HepG2 (cell line): ENCODE results near the gene TFAP2A. TPM values are rescaled to one million over a fixed set of nuclear protein-coding genes. Genes with fewer than 3 reads are reported as not detected.

Experiments used
- AKAP8 ChIP-seq: sonication (generic); formaldehyde crosslinking; IDR thresholded peaks from 2 replicates; pipeline ENCODE4 v1.5.1; 2020; ENCODE audit warnings: mild to moderate bottlenecking, missing genetic modification reagents
- BRD4 ChIP-seq: sonication (generic); formaldehyde crosslinking; IDR thresholded peaks from 2 replicates; pipeline ENCODE4 v1.4.0; 2020; ENCODE audit warnings: missing genetic modification reagents
- EEA1 ChIP-seq: sonication (generic); formaldehyde crosslinking; IDR thresholded peaks from 2 replicates; pipeline ENCODE4 v1.5.1; 2020; ENCODE audit warnings: mild to moderate bottlenecking, missing genetic modification reagents, borderline replicate concordance
- FOXJ3 ChIP-seq: sonication (generic); formaldehyde crosslinking; IDR thresholded peaks from 2 replicates; pipeline ENCODE4 v1.4.0; 2020; ENCODE audit warnings: missing genetic modification reagents, mild to moderate bottlenecking, borderline replicate concordance
- GABPA ChIP-seq, 2 experiments: IDR thresholded peaks; 2 replicates each; pipeline ENCODE4 v1.6.1; 2011 to 2016; ENCODE audit warnings: low read depth in 2 of 2, low read length in 1 of 2, missing biosample characterization in 1 of 2, missing genetic modification characterization in 1 of 2
- HCFC1 ChIP-seq: fragments of 150-350 bp; IDR thresholded peaks from 2 replicates; pipeline ENCODE4 v1.6.1; 2014; ENCODE audit warnings: low read depth, low read length
- HIVEP1 ChIP-seq: sonication (generic); formaldehyde crosslinking; IDR thresholded peaks from 2 replicates; pipeline ENCODE4 v1.4.0; 2020; ENCODE audit warnings: mild to moderate bottlenecking, missing genetic modification reagents
- HNRNPLL ChIP-seq: fragments of 200-400 bp; formaldehyde crosslinking; IDR thresholded peaks from 2 replicates; pipeline ENCODE4 v1.6.1; 2017; ENCODE audit warnings: mild to moderate bottlenecking, low read depth, low read length; ENCODE audit not compliant: poor library complexity, severe bottlenecking
- NCOA2 ChIP-seq: sonication (generic); formaldehyde crosslinking; IDR thresholded peaks from 2 replicates; pipeline ENCODE4 v1.8.0; 2022; ENCODE audit warnings: inconsistent platforms
- SIN3A ChIP-seq: IDR thresholded peaks from 2 replicates; pipeline ENCODE4 v1.6.1; 2011; ENCODE audit warnings: low read depth, mild to moderate bottlenecking, control low read depth, low read length, borderline replicate concordance
- ZFP1 ChIP-seq: IDR thresholded peaks from 2 replicates; pipeline ENCODE4 v1.6.1; 2016
- ZFP36 ChIP-seq: fragments of 150-350 bp; IDR thresholded peaks from 2 replicates; pipeline ENCODE4 v1.6.1; 2018; ENCODE audit warnings: borderline replicate concordance, low read length, low read depth; ENCODE audit not compliant: partially characterized antibody
- ZFP36L2 ChIP-seq: sonication (generic); formaldehyde crosslinking; IDR thresholded peaks from 2 replicates; pipeline ENCODE4 v1.4.0; 2020; ENCODE audit warnings: missing genetic modification reagents
- ZFP82 ChIP-seq: sonication (generic); formaldehyde crosslinking; IDR thresholded peaks from 2 replicates; pipeline ENCODE4 v1.5.1; 2020; ENCODE audit warnings: mild to moderate bottlenecking, missing genetic modification reagents, borderline replicate concordance
- ZMYM3 ChIP-seq: sonication (generic); formaldehyde crosslinking; IDR thresholded peaks from 2 replicates; pipeline ENCODE4 v1.5.1; 2020; ENCODE audit warnings: mild to moderate bottlenecking, missing genetic modification reagents
- ZNF101 ChIP-seq: sonication (generic); formaldehyde crosslinking; IDR thresholded peaks from 2 replicates; pipeline ENCODE4 v1.4.0; 2020; ENCODE audit warnings: mild to moderate bottlenecking, low read depth, missing genetic modification reagents, borderline replicate concordance
- ZNF253 ChIP-seq: sonication (generic); formaldehyde crosslinking; IDR thresholded peaks from 2 replicates; pipeline ENCODE4 v1.8.0; 2022; ENCODE audit warnings: mild to moderate bottlenecking, missing genetic modification reagents, borderline replicate concordance
- ZNF33B ChIP-seq: sonication (generic); formaldehyde crosslinking; IDR thresholded peaks from 2 replicates; pipeline ENCODE4 v1.5.1; 2020; ENCODE audit warnings: mild to moderate bottlenecking, missing genetic modification reagents
- ZNF775 ChIP-seq: sonication (generic); formaldehyde crosslinking; IDR thresholded peaks from 2 replicates; pipeline ENCODE4 v1.4.0; 2020; ENCODE audit warnings: missing genetic modification reagents, mild to moderate bottlenecking, moderate library complexity, borderline replicate concordance
- ZNF788 ChIP-seq: sonication (generic); formaldehyde crosslinking; IDR thresholded peaks from 2 replicates; pipeline ENCODE4 v1.5.0; 2020; ENCODE audit warnings: mild to moderate bottlenecking, missing genetic modification reagents, borderline replicate concordance
- polyA plus RNA-seq, 8 experiments: library from polyadenylated mRNA; depleted of rRNA in 3 of 8; stranded (reverse) in 7 of 8; unstranded in 1 of 8; fragments of >200 nt; fragmentation: Illumina TruSeq in 4 of 8; extraction: Trizol in 4 of 8; gene quantifications; 2 replicates each; pipeline versions ENCODE4 v1.2.1 to v1.2.3, GENCODE V29; 2011 to 2016; ENCODE audit warnings: low read depth in 4 of 8, missing spikeins in 1 of 8, mixed read lengths in 1 of 8; ENCODE audit not compliant: insufficient read depth in 1 of 8
- total RNA-seq, 5 experiments: library from RNA; depleted of rRNA; stranded (reverse); fragments of >200 nt; fragmentation: Illumina TruSeq; extraction: Trizol; gene quantifications; 2 replicates each; pipeline ENCODE4 v1.2.3, GENCODE V29; 2016; ENCODE audit warnings: low read depth in 1 of 5
- TF ChIP-seq, protein P1 (sequence below): sonication (generic); formaldehyde crosslinking; IDR thresholded peaks from 2 replicates; pipeline ENCODE4 v1.5.0; 2020; ENCODE audit warnings: mild to moderate bottlenecking, missing genetic modification reagents, moderate library complexity
- TF ChIP-seq, protein P2 (sequence below): sonication (generic); formaldehyde crosslinking; IDR thresholded peaks from 2 replicates; pipeline ENCODE4 v1.4.0; 2020; ENCODE audit warnings: missing genetic modification reagents
- TF ChIP-seq, protein P3 (sequence below): IDR thresholded peaks from 2 replicates; pipeline ENCODE4 v1.6.1; 2018; ENCODE audit warnings: missing genetic modification reagents

Gene TFAP2A
- total and polyA plus RNA-seq, 2 of the 13 experiments (the other 11 are each of a cell fraction or from before 2014, with no cell fraction given) = not detected

DNA sequence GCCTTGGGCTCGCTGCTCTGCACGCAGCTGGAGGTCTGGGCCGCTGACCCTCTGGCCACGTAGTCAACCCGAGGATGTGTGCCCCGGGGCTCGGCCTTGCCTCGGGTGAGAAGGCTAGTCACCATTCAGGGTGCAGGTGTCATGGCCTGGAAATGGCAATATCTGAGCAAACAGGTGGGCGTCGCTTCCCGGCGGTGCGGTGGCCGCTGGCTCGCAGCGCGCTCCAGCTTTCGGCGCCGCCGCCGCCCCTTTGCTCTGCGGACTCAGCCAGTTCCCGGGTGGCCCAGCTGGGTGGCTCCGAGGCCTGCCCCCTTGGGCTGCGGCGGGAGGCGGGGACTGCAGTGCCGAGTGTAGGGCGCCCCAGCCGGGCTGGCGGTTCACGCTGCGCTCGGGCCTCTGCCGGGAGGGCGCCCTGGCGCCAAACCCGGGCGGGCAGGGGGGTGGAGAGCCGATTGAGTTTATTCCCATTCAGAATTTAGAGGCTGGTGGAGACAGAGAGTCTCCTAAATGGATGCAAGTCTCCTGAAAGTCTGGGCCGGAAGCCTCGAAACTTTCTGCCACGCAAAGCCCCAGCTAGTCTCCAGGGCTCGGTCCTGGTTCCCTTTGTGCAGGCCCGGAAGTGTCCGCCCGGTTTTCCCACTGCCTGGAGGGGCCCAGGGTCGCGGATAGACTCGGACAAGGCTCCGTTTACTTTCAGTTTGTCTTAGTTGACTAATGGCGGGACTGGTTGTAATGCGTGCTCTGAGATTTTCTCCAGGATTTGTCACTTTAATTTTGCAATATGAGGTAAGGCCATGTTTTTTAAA lies 11.3 kb upstream of the TFAP2A start (continued):
- TF ChIP-seq NCOA2 (CRISPR knock-in tag) = no peak
- no peak for TF ChIP-seq FOXJ3 (CRISPR knock-in tag)
- TF ChIP-seq, protein P1, sequence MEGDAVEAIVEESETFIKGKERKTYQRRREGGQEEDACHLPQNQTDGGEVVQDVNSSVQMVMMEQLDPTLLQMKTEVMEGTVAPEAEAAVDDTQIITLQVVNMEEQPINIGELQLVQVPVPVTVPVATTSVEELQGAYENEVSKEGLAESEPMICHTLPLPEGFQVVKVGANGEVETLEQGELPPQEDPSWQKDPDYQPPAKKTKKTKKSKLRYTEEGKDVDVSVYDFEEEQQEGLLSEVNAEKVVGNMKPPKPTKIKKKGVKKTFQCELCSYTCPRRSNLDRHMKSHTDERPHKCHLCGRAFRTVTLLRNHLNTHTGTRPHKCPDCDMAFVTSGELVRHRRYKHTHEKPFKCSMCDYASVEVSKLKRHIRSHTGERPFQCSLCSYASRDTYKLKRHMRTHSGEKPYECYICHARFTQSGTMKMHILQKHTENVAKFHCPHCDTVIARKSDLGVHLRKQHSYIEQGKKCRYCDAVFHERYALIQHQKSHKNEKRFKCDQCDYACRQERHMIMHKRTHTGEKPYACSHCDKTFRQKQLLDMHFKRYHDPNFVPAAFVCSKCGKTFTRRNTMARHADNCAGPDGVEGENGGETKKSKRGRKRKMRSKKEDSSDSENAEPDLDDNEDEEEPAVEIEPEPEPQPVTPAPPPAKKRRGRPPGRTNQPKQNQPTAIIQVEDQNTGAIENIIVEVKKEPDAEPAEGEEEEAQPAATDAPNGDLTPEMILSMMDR (CRISPR knock-in tag) = peak; percentile 40
- TF ChIP-seq HNRNPLL = peak; percentile 49
- TF ChIP-seq, protein P2, sequence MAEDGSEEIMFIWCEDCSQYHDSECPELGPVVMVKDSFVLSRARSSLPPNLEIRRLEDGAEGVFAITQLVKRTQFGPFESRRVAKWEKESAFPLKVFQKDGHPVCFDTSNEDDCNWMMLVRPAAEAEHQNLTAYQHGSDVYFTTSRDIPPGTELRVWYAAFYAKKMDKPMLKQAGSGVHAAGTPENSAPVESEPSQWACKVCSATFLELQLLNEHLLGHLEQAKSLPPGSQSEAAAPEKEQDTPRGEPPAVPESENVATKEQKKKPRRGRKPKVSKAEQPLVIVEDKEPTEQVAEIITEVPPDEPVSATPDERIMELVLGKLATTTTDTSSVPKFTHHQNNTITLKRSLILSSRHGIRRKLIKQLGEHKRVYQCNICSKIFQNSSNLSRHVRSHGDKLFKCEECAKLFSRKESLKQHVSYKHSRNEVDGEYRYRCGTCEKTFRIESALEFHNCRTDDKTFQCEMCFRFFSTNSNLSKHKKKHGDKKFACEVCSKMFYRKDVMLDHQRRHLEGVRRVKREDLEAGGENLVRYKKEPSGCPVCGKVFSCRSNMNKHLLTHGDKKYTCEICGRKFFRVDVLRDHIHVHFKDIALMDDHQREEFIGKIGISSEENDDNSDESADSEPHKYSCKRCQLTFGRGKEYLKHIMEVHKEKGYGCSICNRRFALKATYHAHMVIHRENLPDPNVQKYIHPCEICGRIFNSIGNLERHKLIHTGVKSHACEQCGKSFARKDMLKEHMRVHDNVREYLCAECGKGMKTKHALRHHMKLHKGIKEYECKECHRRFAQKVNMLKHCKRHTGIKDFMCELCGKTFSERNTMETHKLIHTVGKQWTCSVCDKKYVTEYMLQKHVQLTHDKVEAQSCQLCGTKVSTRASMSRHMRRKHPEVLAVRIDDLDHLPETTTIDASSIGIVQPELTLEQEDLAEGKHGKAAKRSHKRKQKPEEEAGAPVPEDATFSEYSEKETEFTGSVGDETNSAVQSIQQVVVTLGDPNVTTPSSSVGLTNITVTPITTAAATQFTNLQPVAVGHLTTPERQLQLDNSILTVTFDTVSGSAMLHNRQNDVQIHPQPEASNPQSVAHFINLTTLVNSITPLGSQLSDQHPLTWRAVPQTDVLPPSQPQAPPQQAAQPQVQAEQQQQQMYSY (CRISPR knock-in tag) = peak; percentile 37; the same call in 1 of the 2 replicates
- TF ChIP-seq, protein P3, sequence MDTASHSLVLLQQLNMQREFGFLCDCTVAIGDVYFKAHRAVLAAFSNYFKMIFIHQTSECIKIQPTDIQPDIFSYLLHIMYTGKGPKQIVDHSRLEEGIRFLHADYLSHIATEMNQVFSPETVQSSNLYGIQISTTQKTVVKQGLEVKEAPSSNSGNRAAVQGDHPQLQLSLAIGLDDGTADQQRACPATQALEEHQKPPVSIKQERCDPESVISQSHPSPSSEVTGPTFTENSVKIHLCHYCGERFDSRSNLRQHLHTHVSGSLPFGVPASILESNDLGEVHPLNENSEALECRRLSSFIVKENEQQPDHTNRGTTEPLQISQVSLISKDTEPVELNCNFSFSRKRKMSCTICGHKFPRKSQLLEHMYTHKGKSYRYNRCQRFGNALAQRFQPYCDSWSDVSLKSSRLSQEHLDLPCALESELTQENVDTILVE (CRISPR knock-in tag) = no peak
- peak; percentile 18; the same call in 1 of the 2 replicates for TF ChIP-seq ZMYM3 (CRISPR knock-in tag)
- TF ChIP-seq HCFC1 = no peak
- peak; percentile 75; the same call in 1 of the 2 replicates for TF ChIP-seq ZNF101 (CRISPR knock-in tag)
- peak; percentile 39 for TF ChIP-seq GABPA (IDR thresholded peaks at IDR 0.05; ENCODE audit: low read depth, low read length)
- TF ChIP-seq GABPA (CRISPR knock-in tag; IDR thresholded peaks at IDR 0.05; ENCODE audit: low read depth) = peak; percentile 77
- TF ChIP-seq ZNF775 (CRISPR knock-in tag) = no peak
- no peak; the same call in 1 of the 2 replicates for TF ChIP-seq BRD4 (CRISPR knock-in tag)
- no peak; the same call in 1 of the 2 replicates for TF ChIP-seq SIN3A
- 0 out of 2 replicates have a peak, but pooled peaks have one; percentile 33 for TF ChIP-seq ZNF788
- TF ChIP-seq ZNF33B (CRISPR knock-in tag) = no peak
- TF ChIP-seq HIVEP1 (CRISPR knock-in tag) = no peak
- TF ChIP-seq ZFP36 = no peak
- no peak for TF ChIP-seq ZFP1 (CRISPR knock-in tag)
- no peak for TF ChIP-seq ZFP36L2 (CRISPR knock-in tag)
- TF ChIP-seq ZNF253 (CRISPR knock-in tag) = 0 out of 2 replicates have a peak, but pooled peaks have one; percentile 33
- peak; percentile 57; the same call in 1 of the 2 replicates for TF ChIP-seq EEA1
- no peak; the same call in 1 of the 2 replicates for TF ChIP-seq ZFP82 (CRISPR knock-in tag)
- TF ChIP-seq AKAP8 (CRISPR knock-in tag) = 0 out of 2 replicates have a peak, but pooled peaks have one; percentile 21
